Measurements from ENCODE around the gene NAGLU. TPM values are rescaled to one million over a fixed set of nuclear protein-coding genes. Genes with fewer than 3 reads are reported as not detected.

NAGLU gene
- polyA plus RNA-seq, 1 of the 3 experiments (the other 2 are of a cell fraction) = 33.9 TPM

GRCh38 chr17:42581744-42582270 is 45.8 kb downstream of the NAGLU start:
- peaks cover 23% of the 10 kb centered on the region for H3F3A ChIP-seq (replicated peaks; ENCODE audit: insufficient read depth)
- H3K4me2 ChIP-seq = no peak overlapping the region
- peaks cover 27% of the 10 kb centered on the region for H3K79me2 ChIP-seq (ENCODE audit: insufficient read depth)
- H3K27ac ChIP-seq (ENCODE audit: low read depth in 2 of 2, low read length in 1 of 2) = no peak overlapping the region
- no peak overlapping the region for H3K9ac ChIP-seq
- no peaks in the 10 kb centered on the region for H3K9me3 ChIP-seq
- ChIA-PET POLR2A (no interaction called here), CTCF (interaction anchor here (0.6 to 5.8 kb wide), 4 partner anchors 23 to 181 kb away, joined by 3 to 34 read pairs (median 10); no protein-coding TSS in a partner anchor)
- TF ChIP-seq MAX (IDR thresholded peaks at IDR 0.05; ENCODE audit: low read depth) (no peak), MEF2A (IDR thresholded peaks at IDR 0.05; ENCODE audit: borderline replicate concordance, low read depth) (no peak)
- 93% methylated on average over 7 of the region's 10 CpGs for WGBS (ENCODE audit: low lambda C conversion rate)
- no peak overlapping the region for H2AFZ ChIP-seq (ENCODE audit: low read depth)
- H3K4me1 ChIP-seq (ENCODE audit: control insufficient read depth in 1 of 2, insufficient read depth in 2 of 2, low read depth in 1 of 2, low read length in 1 of 2) = peaks cover 2 to 7% of the 10 kb centered on the region in 2 experiments; a peak in 2 of 4 replicates
- no peaks in the 10 kb centered on the region for H4K20me1 ChIP-seq (ENCODE audit: insufficient read depth)
- no peak overlapping the region for H3K4me3 ChIP-seq (ENCODE audit: low read depth in 2 of 2, low read length in 1 of 2)
- no peaks in the 10 kb centered on the region for H3K9me2 ChIP-seq
- DNase-seq = no peak
- peaks cover 17 to 52% of the 10 kb centered on the region in 2 experiments for H3K36me3 ChIP-seq (replicated peaks in 1 of 2; ENCODE audit: control insufficient read depth in 1 of 2, insufficient read depth in 2 of 2, low read length in 1 of 2)
- no peaks in the 10 kb centered on the region for H3K27me3 ChIP-seq (ENCODE audit: insufficient read depth)

GRCh38 chr17:42584880-42585279 is 48.8 kb downstream of the NAGLU start:
- no peaks in the 10 kb centered on the region for H3K27me3 ChIP-seq (ENCODE audit: insufficient read depth)
- ChIA-PET CTCF (interaction anchor here (1.1 to 1.9 kb wide), 3 partner anchors 17 to 179 kb away, joined by 3 to 5 read pairs (median 4); no protein-coding TSS in a partner anchor), POLR2A (no interaction called here)
- no peak overlapping the region for H2AFZ ChIP-seq (ENCODE audit: low read depth)
- no peak overlapping the region for H3K9ac ChIP-seq
- no peak overlapping the region for H3K27ac ChIP-seq (ENCODE audit: low read depth in 2 of 2, low read length in 1 of 2)
- H3K4me1 ChIP-seq (ENCODE audit: control insufficient read depth in 1 of 2, insufficient read depth in 2 of 2, low read depth in 1 of 2, low read length in 1 of 2) = no peaks in the 10 kb centered on the region
- no peak overlapping the region for H3K4me3 ChIP-seq (ENCODE audit: low read depth in 2 of 2, low read length in 1 of 2)
- TF ChIP-seq PBX3 (IDR thresholded peaks at IDR 0.05) = no peak
- no peak for TF ChIP-seq JUND (IDR thresholded peaks at IDR 0.05)
- no peak for TF ChIP-seq EZH2phosphoT487 (IDR thresholded peaks at IDR 0.05; ENCODE audit: borderline replicate concordance, low read depth)
- TF ChIP-seq MXI1 (IDR thresholded peaks at IDR 0.05; ENCODE audit: low read depth, low read length) = no peak
- peaks cover 10% of the 10 kb centered on the region; the same call in 1 of the 2 replicates for H3K79me2 ChIP-seq (ENCODE audit: insufficient read depth)
- no peak overlapping the region for H3K4me2 ChIP-seq
- no peaks in the 10 kb centered on the region for H3K9me3 ChIP-seq
- H3K36me3 ChIP-seq (replicated peaks in 1 of 2; ENCODE audit: control insufficient read depth in 1 of 2, insufficient read depth in 2 of 2, low read length in 1 of 2) = peaks cover 37 to 60% of the 10 kb centered on the region in 2 experiments
- no peak for DNase-seq
- 88% methylated on average over 9 of the region's 9 CpGs for WGBS (ENCODE audit: low lambda C conversion rate)
- H3F3A ChIP-seq (replicated peaks; ENCODE audit: insufficient read depth) = peaks cover 5% of the 10 kb centered on the region
- H3K9me2 ChIP-seq = no peaks in the 10 kb centered on the region
- no peaks in the 10 kb centered on the region for H4K20me1 ChIP-seq (ENCODE audit: insufficient read depth)

GRCh38 chr17:42585353-42585752 is 49.3 kb downstream of the NAGLU start:
- WGBS (ENCODE audit: low lambda C conversion rate) = 93% methylated on average over 1 of the region's 1 CpG
- no peak overlapping the region for H3K4me3 ChIP-seq (ENCODE audit: low read depth in 2 of 2, low read length in 1 of 2)
- H3K27me3 ChIP-seq (ENCODE audit: insufficient read depth) = no peaks in the 10 kb centered on the region
- DNase-seq = no peak
- no peaks in the 10 kb centered on the region for H3K9me2 ChIP-seq
- no peak overlapping the region for H3K27ac ChIP-seq (ENCODE audit: low read depth in 2 of 2, low read length in 1 of 2)
- no peak overlapping the region for H3K4me2 ChIP-seq
- no peak overlapping the region for H3K9ac ChIP-seq
- no peaks in the 10 kb centered on the region for H4K20me1 ChIP-seq (ENCODE audit: insufficient read depth)
- no peak overlapping the region for H2AFZ ChIP-seq (ENCODE audit: low read depth)
- no peaks in the 10 kb centered on the region for H3K4me1 ChIP-seq (ENCODE audit: control insufficient read depth in 1 of 2, insufficient read depth in 2 of 2, low read depth in 1 of 2, low read length in 1 of 2)
- peaks cover 9% of the 10 kb centered on the region; the same call in 1 of the 2 replicates for H3K79me2 ChIP-seq (ENCODE audit: insufficient read depth)
- ChIA-PET POLR2A (no interaction called here), CTCF (interaction anchor here (1.7 to 1.9 kb wide), 2 partner anchors 16 to 178 kb away, joined by 4 to 5 read pairs; no protein-coding TSS in a partner anchor)
- H3K9me3 ChIP-seq = no peaks in the 10 kb centered on the region
- H3F3A ChIP-seq (replicated peaks; ENCODE audit: insufficient read depth) = peaks cover 1% of the 10 kb centered on the region
- peaks cover 41 to 56% of the 10 kb centered on the region in 2 experiments for H3K36me3 ChIP-seq (replicated peaks in 1 of 2; ENCODE audit: control insufficient read depth in 1 of 2, insufficient read depth in 2 of 2, low read length in 1 of 2)
- TF ChIP-seq CTCF (IDR thresholded peaks at IDR 0.05) (no peak), JUND (IDR thresholded peaks at IDR 0.05) (no peak), PBX3 (IDR thresholded peaks at IDR 0.05) (no peak), GABPA (IDR thresholded peaks at IDR 0.05; ENCODE audit: low read depth) (no peak), SMC3 (IDR thresholded peaks at IDR 0.05; ENCODE audit: low read depth, low read length) (no peak), REST (IDR thresholded peaks at IDR 0.05; ENCODE audit: low read depth, low read length) (no peak)
